Fibroblast of pulmonary artery (primary cell): Measurements from ENCODE around the gene TIMM22.

Source experiments
- DNase-seq: peaks from one replicate; pipeline ENCODE4 v3.0.0-alpha.2; 2010; ENCODE audit warnings: low read depth
- H3K4me3 ChIP-seq: replicated peaks from 2 replicates; pipeline ENCODE4 v1.5.1; 2011; ENCODE audit warnings: low read depth, mild to moderate bottlenecking, control low read depth, low read length, moderate library complexity
- TF ChIP-seq, protein P1 (sequence below): IDR thresholded peaks from 2 replicates; pipeline ENCODE4 v1.5.1; 2011; ENCODE audit warnings: mild to moderate bottlenecking, control low read depth, low read length, inconsistent platforms; ENCODE audit errors: missing control alignments

TIMM22 gene

DNA sequence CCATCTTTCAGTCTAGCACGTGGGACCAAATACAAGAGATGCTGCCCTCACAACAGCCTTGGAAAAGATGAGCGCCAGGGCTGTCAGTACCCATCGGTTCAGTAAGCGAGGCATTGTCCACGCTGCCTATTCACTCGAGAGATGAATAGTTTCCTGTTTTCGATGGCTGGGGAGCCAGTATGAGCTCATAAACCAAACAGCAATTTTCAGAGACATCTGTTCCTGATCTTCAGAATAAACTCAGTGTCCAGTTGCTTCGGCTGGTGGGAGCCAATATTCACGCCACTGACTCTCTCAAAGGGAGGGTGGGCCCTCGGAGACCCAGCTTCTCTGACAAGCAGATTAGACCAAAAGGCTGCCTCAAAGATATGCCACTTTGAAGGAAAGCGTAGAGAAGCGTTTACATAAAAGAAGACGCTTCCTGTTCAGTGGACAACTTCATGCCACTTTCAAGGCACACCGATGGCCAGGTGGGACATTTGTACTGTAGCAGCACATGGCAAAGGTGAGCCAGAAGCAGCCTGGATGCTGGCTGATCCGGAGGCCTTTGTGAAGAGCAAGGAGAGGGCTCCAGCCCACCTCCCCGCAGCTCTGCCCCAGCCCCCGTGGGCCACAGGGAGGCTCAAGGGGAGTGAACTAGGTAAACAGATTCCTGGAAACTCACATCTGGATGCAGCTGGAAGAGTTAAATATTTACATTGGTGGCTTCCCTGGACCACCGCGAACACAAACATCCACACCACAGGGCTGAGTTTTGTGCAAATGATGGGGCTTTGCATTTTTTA, 6.0 kb downstream of the TIMM22 start:
- H3K4me3 ChIP-seq: no peak overlapping the region
- TF ChIP-seq, protein P1, sequence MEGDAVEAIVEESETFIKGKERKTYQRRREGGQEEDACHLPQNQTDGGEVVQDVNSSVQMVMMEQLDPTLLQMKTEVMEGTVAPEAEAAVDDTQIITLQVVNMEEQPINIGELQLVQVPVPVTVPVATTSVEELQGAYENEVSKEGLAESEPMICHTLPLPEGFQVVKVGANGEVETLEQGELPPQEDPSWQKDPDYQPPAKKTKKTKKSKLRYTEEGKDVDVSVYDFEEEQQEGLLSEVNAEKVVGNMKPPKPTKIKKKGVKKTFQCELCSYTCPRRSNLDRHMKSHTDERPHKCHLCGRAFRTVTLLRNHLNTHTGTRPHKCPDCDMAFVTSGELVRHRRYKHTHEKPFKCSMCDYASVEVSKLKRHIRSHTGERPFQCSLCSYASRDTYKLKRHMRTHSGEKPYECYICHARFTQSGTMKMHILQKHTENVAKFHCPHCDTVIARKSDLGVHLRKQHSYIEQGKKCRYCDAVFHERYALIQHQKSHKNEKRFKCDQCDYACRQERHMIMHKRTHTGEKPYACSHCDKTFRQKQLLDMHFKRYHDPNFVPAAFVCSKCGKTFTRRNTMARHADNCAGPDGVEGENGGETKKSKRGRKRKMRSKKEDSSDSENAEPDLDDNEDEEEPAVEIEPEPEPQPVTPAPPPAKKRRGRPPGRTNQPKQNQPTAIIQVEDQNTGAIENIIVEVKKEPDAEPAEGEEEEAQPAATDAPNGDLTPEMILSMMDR: no peak
- DNase-seq: peak; percentile 54

GRCh38 chr17:1003633-1003971, 6.7 kb downstream of the TIMM22 start:
- H3K4me3 ChIP-seq: no peak overlapping the region
- TF ChIP-seq, protein P1: no peak
- DNase-seq: no peak

- no peak overlapping the region for H3K4me3 ChIP-seq
- TF ChIP-seq, protein P1: no peak
- no peak for DNase-seq
Measured at GRCh38 chr17:1003972-1004768, 7.2 kb downstream of the TIMM22 start.

- no peak overlapping the region for H3K4me3 ChIP-seq
- TF ChIP-seq, protein P1: no peak
- no peak for DNase-seq
Measured at GRCh38 chr17:1004769-1005295, 7.9 kb downstream of the TIMM22 start.

- H3K4me3 ChIP-seq: no peak overlapping the region
- TF ChIP-seq, protein P1: no peak
- peak; percentile 74 for DNase-seq
Measured at GRCh38 chr17:1005361-1005946, 8.5 kb downstream of the TIMM22 start.

- DNase-seq: no peak
- H3K4me3 ChIP-seq: no peak overlapping the region
- TF ChIP-seq, protein P1: no peak
Measured at GRCh38 chr17:1006054-1006453, 9.1 kb downstream of the TIMM22 start.
